ENCODE results near the gene NINJ2.
A peak's percentile ranks its signal among the peaks of the same experiment; 100 is the strongest.

NINJ2 gene

GRCh38 chr12:562634-563033, 100.6 kb downstream of the NINJ2 start:
- no peaks in the 10 kb centered on the region for H3K27me3 ChIP-seq (replicated peaks in 2 of 5; ENCODE audit: control insufficient read depth in 4 of 5, insufficient read depth in 5 of 5, low read length in 4 of 5)
- peak in 2 of 3 donors; percentile 24 to 31 for DNase-seq
- peaks cover 10 to 67% (median 35%) of the 10 kb centered on the region in 4 experiments for H3K4me1 ChIP-seq (ENCODE audit: control extremely low read depth in 1 of 4, control insufficient read depth in 4 of 4, insufficient read depth in 4 of 4, low read length in 3 of 4)
- WGBS (ENCODE audit: insufficient coverage), result 87% methylated on average over 10 of the region's 12 CpGs
- ChIA-PET POLR2A (interaction anchor here (0.6 kb wide), 1 partner anchor 350 kb away, joined by 3 read pairs; no protein-coding TSS in a partner anchor), CTCF (no interaction called here)
- peak overlapping the region in 2 of 7 experiments; percentile 25 to 31 for H3K4me3 ChIP-seq (ENCODE audit: control insufficient read depth in 1 of 7, extremely low read depth in 1 of 7, insufficient read depth in 4 of 7, low read depth in 2 of 7, low read length in 6 of 7)
- no peaks in the 10 kb centered on the region for H3K9me3 ChIP-seq (ENCODE audit: control extremely low read depth in 1 of 5, control insufficient read depth in 4 of 5, insufficient read depth in 2 of 5, low read depth in 1 of 5, low read length in 4 of 5)
- peaks cover 0 to 8% (median 0%) of the 10 kb centered on the region in 4 experiments for H3K36me3 ChIP-seq (ENCODE audit: control insufficient read depth in 4 of 4, insufficient read depth in 4 of 4, low read length in 3 of 4)
- no peak overlapping the region for H3K27ac ChIP-seq (ENCODE audit: insufficient read depth in 1 of 2, low read depth in 1 of 2, low read length in 2 of 2, poor library complexity in 1 of 2, severe bottlenecking in 2 of 2)

DNA sequence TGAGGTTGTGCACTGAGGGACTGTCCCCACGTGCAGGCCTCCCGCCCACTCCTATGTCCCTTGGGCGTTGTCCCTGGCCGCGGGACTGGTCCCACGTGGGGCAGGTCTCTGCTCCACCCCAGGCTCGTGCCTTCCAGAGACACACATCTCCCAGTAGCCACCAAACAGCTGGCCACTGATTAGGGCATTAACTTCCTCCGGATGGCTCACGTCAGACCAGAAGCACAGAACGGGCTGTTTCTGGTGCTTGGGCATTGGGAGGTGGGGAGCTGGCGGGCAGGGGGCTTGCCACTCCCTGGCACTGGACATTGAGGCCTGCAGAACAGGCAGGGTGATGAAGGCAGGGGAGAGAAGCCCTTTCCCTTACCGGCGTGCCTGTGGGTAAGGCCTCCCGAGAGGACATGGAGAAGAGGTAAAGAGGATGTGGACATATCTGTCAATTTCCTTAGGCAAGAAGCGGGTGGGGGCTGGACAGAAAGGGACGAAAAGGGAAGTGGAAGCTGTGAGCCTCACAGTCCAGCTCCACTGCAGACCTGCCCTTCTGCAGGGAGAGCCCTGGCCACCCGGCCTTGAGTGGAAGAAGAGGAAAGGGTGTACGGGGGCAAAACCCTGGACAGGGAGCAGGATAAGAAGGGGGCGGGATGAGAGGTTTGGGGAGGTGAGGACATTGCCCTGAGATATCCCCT, 101.2 kb downstream of the NINJ2 start:
- Histone ChIP-seq H3K4me1 (ENCODE audit: control extremely low read depth in 1 of 4, control insufficient read depth in 4 of 4, insufficient read depth in 4 of 4, low read length in 3 of 4) (peaks cover 10 to 67% (median 35%) of the 10 kb centered on the region in 4 experiments), H3K9me3 (ENCODE audit: control extremely low read depth in 1 of 5, control insufficient read depth in 4 of 5, insufficient read depth in 2 of 5, low read depth in 1 of 5, low read length in 4 of 5) (no peaks in the 10 kb centered on the region), H3K4me3 (ENCODE audit: control insufficient read depth in 1 of 7, extremely low read depth in 1 of 7, insufficient read depth in 4 of 7, low read depth in 2 of 7, low read length in 6 of 7) (peak overlapping the region in 4 of 7 experiments; percentile 4 to 31 (median 17)), H3K27me3 (replicated peaks in 2 of 5; ENCODE audit: control insufficient read depth in 4 of 5, insufficient read depth in 5 of 5, low read length in 4 of 5) (no peaks in the 10 kb centered on the region), H3K36me3 (ENCODE audit: control insufficient read depth in 4 of 4, insufficient read depth in 4 of 4, low read length in 3 of 4) (peaks cover 0 to 8% (median 0%) of the 10 kb centered on the region in 4 experiments), H3K27ac (ENCODE audit: insufficient read depth in 1 of 2, low read depth in 1 of 2, low read length in 2 of 2, poor library complexity in 1 of 2, severe bottlenecking in 2 of 2) (no peak overlapping the region)
- CTCF ChIA-PET, result no interaction called here
- 41% methylated on average over 15 of the region's 19 CpGs for WGBS (ENCODE audit: insufficient coverage)
- DNase-seq, result peak in 2 of 3 donors; percentile 77 to 79
- POLR2A ChIA-PET, result interaction anchor here (0.6 kb wide), 1 partner anchor 351 kb away, joined by 3 read pairs; no protein-coding TSS in a partner anchor

- peaks cover 10 to 67% (median 35%) of the 10 kb centered on the region in 4 experiments for H3K4me1 ChIP-seq (ENCODE audit: control extremely low read depth in 1 of 4, control insufficient read depth in 4 of 4, insufficient read depth in 4 of 4, low read length in 3 of 4)
These were observed 101.9 kb downstream of the NINJ2 start for GRCh38 chr12:561391-561705.

DNA sequence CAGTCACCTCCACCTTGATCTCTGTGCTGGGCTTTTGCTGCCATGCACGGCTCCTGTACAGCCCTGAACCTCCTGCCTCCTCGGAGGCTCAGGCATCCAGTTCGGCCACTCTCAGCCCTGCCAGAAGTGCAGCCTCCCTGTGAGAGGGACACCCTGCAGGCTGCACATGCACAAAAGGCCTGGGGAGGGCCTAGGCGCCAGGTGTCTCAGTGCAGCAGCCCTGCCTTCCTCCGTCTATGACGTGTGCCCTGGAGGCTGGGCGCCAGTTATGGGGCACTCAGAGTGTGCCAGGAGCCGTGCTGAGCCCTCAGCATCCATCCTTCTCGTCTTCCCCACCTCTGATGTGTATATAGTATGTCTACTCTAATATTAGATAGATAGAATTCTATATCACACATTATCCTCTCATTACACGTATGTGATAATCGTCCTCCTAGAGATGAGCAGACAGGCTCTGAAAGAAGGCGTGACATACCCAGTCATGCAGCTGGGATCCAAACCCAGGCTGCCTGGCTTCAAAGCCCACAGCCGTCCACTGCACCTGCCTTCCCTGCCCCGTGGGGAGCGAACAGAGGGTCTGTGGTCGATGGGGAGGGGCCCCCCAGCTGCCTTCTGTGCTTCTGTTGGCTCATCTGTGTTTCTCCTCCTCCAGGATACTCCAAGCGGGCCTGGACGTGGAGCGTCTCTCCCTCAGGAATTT, 102.4 kb downstream of the NINJ2 start:
- Histone ChIP-seq H3K27me3 (replicated peaks in 2 of 5; ENCODE audit: control insufficient read depth in 4 of 5, insufficient read depth in 5 of 5, low read length in 4 of 5) (no peaks in the 10 kb centered on the region), H3K4me3 (ENCODE audit: control insufficient read depth in 1 of 7, extremely low read depth in 1 of 7, insufficient read depth in 4 of 7, low read depth in 2 of 7, low read length in 6 of 7) (no peak overlapping the region), H3K9me3 (ENCODE audit: control extremely low read depth in 1 of 5, control insufficient read depth in 4 of 5, insufficient read depth in 2 of 5, low read depth in 1 of 5, low read length in 4 of 5) (no peaks in the 10 kb centered on the region), H3K4me1 (ENCODE audit: control extremely low read depth in 1 of 4, control insufficient read depth in 4 of 4, insufficient read depth in 4 of 4, low read length in 3 of 4) (peaks cover 10 to 65% (median 35%) of the 10 kb centered on the region in 4 experiments), H3K27ac (ENCODE audit: insufficient read depth in 1 of 2, low read depth in 1 of 2, low read length in 2 of 2, poor library complexity in 1 of 2, severe bottlenecking in 2 of 2) (no peak overlapping the region), H3K36me3 (ENCODE audit: control insufficient read depth in 4 of 4, insufficient read depth in 4 of 4, low read length in 3 of 4) (peaks cover 0 to 6% (median 0%) of the 10 kb centered on the region in 4 experiments)
- no peak for DNase-seq
- POLR2A ChIA-PET, result interaction anchor here (0.6 kb wide), 1 partner anchor 123 kb away, joined by 3 read pairs; no protein-coding TSS in a partner anchor
- CTCF ChIA-PET, result no interaction called here
- WGBS (ENCODE audit: insufficient coverage), result 94% methylated on average over 13 of the region's 19 CpGs

More at GRCh38 chr12:561391-561705, 101.9 kb downstream of the NINJ2 start:
- WGBS (ENCODE audit: insufficient coverage), result over 99% methylated on average over 12 of the region's 14 CpGs
- no peak overlapping the region for H3K4me3 ChIP-seq (ENCODE audit: control insufficient read depth in 1 of 7, extremely low read depth in 1 of 7, insufficient read depth in 4 of 7, low read depth in 2 of 7, low read length in 6 of 7)
- DNase-seq, result no peak
- H3K27ac ChIP-seq (ENCODE audit: insufficient read depth in 1 of 2, low read depth in 1 of 2, low read length in 2 of 2, poor library complexity in 1 of 2, severe bottlenecking in 2 of 2), result no peak overlapping the region
- POLR2A ChIA-PET, result no interaction called here
- CTCF ChIA-PET, result no interaction called here
- H3K36me3 ChIP-seq (ENCODE audit: control insufficient read depth in 4 of 4, insufficient read depth in 4 of 4, low read length in 3 of 4), result peaks cover 0 to 8% (median 0%) of the 10 kb centered on the region in 4 experiments
- H3K27me3 ChIP-seq (replicated peaks in 2 of 5; ENCODE audit: control insufficient read depth in 4 of 5, insufficient read depth in 5 of 5, low read length in 4 of 5), result no peaks in the 10 kb centered on the region
- no peaks in the 10 kb centered on the region for H3K9me3 ChIP-seq (ENCODE audit: control extremely low read depth in 1 of 5, control insufficient read depth in 4 of 5, insufficient read depth in 2 of 5, low read depth in 1 of 5, low read length in 4 of 5)

GRCh38 chr12:559906-560455, 103.3 kb downstream of the NINJ2 start:
- Histone ChIP-seq H3K4me3 (ENCODE audit: control insufficient read depth in 1 of 7, extremely low read depth in 1 of 7, insufficient read depth in 4 of 7, low read depth in 2 of 7, low read length in 6 of 7) (no peak overlapping the region), H3K9me3 (ENCODE audit: control extremely low read depth in 1 of 5, control insufficient read depth in 4 of 5, insufficient read depth in 2 of 5, low read depth in 1 of 5, low read length in 4 of 5) (no peaks in the 10 kb centered on the region), H3K4me1 (ENCODE audit: control extremely low read depth in 1 of 4, control insufficient read depth in 4 of 4, insufficient read depth in 4 of 4, low read length in 3 of 4) (peaks cover 10 to 57% (median 35%) of the 10 kb centered on the region in 4 experiments), H3K27ac (ENCODE audit: insufficient read depth in 1 of 2, low read depth in 1 of 2, low read length in 2 of 2, poor library complexity in 1 of 2, severe bottlenecking in 2 of 2) (no peak overlapping the region), H3K27me3 (replicated peaks in 2 of 5; ENCODE audit: control insufficient read depth in 4 of 5, insufficient read depth in 5 of 5, low read length in 4 of 5) (no peaks in the 10 kb centered on the region), H3K36me3 (ENCODE audit: control insufficient read depth in 4 of 4, insufficient read depth in 4 of 4, low read length in 3 of 4) (peaks cover 0 to 5% (median 0%) of the 10 kb centered on the region in 4 experiments)
- peak in 2 of 3 donors; percentile 53 to 58 for DNase-seq
- WGBS (ENCODE audit: insufficient coverage), result 91% methylated on average over 10 of the region's 14 CpGs
- ChIA-PET CTCF (interaction anchor here (0.9 to 2.9 kb wide), 3 partner anchors 9 to 12 kb away, joined by 3 to 15 read pairs (median 5); no protein-coding TSS in a partner anchor), POLR2A (interaction anchor here (0.6 kb wide), 1 partner anchor 122 kb away, joined by 3 read pairs; no protein-coding TSS in a partner anchor)

GRCh38 chr12:559208-559905, 103.9 kb downstream of the NINJ2 start:
- H3K4me3 ChIP-seq (ENCODE audit: control insufficient read depth in 1 of 7, extremely low read depth in 1 of 7, insufficient read depth in 4 of 7, low read depth in 2 of 7, low read length in 6 of 7), result no peak overlapping the region
- H3K9me3 ChIP-seq (ENCODE audit: control extremely low read depth in 1 of 5, control insufficient read depth in 4 of 5, insufficient read depth in 2 of 5, low read depth in 1 of 5, low read length in 4 of 5), result no peaks in the 10 kb centered on the region
- DNase-seq, result no peak
- ChIA-PET POLR2A (no interaction called here), CTCF (interaction anchor here (0.9 to 2.9 kb wide), 5 partner anchors 10 to 107 kb away, joined by 3 to 15 read pairs (median 5); no protein-coding TSS in a partner anchor)
- 96% methylated on average over 21 of the region's 21 CpGs for WGBS (ENCODE audit: insufficient coverage)
- no peaks in the 10 kb centered on the region for H3K27me3 ChIP-seq (replicated peaks in 2 of 5; ENCODE audit: control insufficient read depth in 4 of 5, insufficient read depth in 5 of 5, low read length in 4 of 5)
- peaks cover 10 to 50% (median 31%) of the 10 kb centered on the region in 4 experiments for H3K4me1 ChIP-seq (ENCODE audit: control extremely low read depth in 1 of 4, control insufficient read depth in 4 of 4, insufficient read depth in 4 of 4, low read length in 3 of 4)
- peaks cover 0 to under 1% (median 0%) of the 10 kb centered on the region in 4 experiments for H3K36me3 ChIP-seq (ENCODE audit: control insufficient read depth in 4 of 4, insufficient read depth in 4 of 4, low read length in 3 of 4)
- H3K27ac ChIP-seq (ENCODE audit: insufficient read depth in 1 of 2, low read depth in 1 of 2, low read length in 2 of 2, poor library complexity in 1 of 2, severe bottlenecking in 2 of 2), result no peak overlapping the region

Data from common myeloid progenitor, CD34-positive (primary cell).